HepG2 (cell line): ENCODE measurements around the gene VAPB. TPM values are rescaled to one million over a fixed set of nuclear protein-coding genes. Genes with fewer than 3 reads are reported as not detected.

Experiments
- ATAC-seq: fragments of 200-7000 bp; cut with Tn5 transposase; 3 replicates; pipeline ENCODE4 v1.9.1; 2020; ENCODE audit warnings: mild to moderate bottlenecking, moderate library complexity
- BruUV-seq: library from RNA; stranded (reverse); fragments of 400-500 nt; replicated peaks from 2 replicates; lab custom pipeline; 2021; lab: Mats Ljungman, UMichigan
- CTCF ChIA-PET: fragments of 300-600 bp; formaldehyde crosslinking; extraction: SDS; loops from one replicate; lab custom pipeline; 2021; ENCODE audit warnings: low total read pairs, inconsistent platforms, low intra/inter-chr PET ratio; lab: Yijun Ruan, JAX
- POLR2A ChIA-PET: fragments of 350-600 bp; sonication (Branson Sonifier 250); formaldehyde crosslinking; loops from one replicate; lab custom pipeline; 2020; ENCODE audit warnings: antibody characterized with exemption, inconsistent platforms; lab: Yijun Ruan, JAX
- DNase-seq: peaks from one replicate; pipeline ENCODE4 v3.0.0-alpha.2; 2015; ENCODE audit warnings: low spot score
- FAIRE-seq: peaks from 3 replicates; lab custom pipeline; 2011; peaks lifted over from hg19 to GRCh38; lab: Jason Lieb, UNC
- H2AFZ ChIP-seq: one replicate; pipeline ENCODE4 v1.6.1; 2011; ENCODE audit warnings: low read length, inconsistent platforms
- H3K27ac ChIP-seq: fragments of 300-600 bp; 3 replicates; pipeline ENCODE4 v1.8.0; 2011; ENCODE audit warnings: mixed run types, mild to moderate bottlenecking, mixed read lengths, low read length, inconsistent platforms; ENCODE audit not compliant: insufficient read depth; ENCODE audit errors: extremely low read length
- H3K27me3 ChIP-seq, 2 experiments: fragments of 200-600 bp in 1 of 2; 2 replicates in 1 of 2; 3 replicates in 1 of 2; pipeline versions ENCODE4 v1.6.0 to v1.8.0; 2011; ENCODE audit warnings: low read length in 2 of 2, mild to moderate bottlenecking in 2 of 2, moderate library complexity in 2 of 2, inconsistent platforms in 1 of 2; ENCODE audit not compliant: insufficient read depth in 2 of 2, control insufficient read depth in 1 of 2
- H3K36me3 ChIP-seq, 2 experiments: fragments of 200-600 bp in 1 of 2; replicated peaks in 1 of 2; 2 replicates in 1 of 2; 3 replicates in 1 of 2; pipeline versions ENCODE4 v1.5.1 to v1.8.0; 2011; ENCODE audit warnings: low read length in 2 of 2, inconsistent platforms in 1 of 2; ENCODE audit not compliant: insufficient read depth in 2 of 2, control insufficient read depth in 1 of 2
- H3K4me1 ChIP-seq: 2 replicates; pipeline ENCODE4 v1.5.1; 2012; ENCODE audit warnings: low read length, inconsistent platforms; ENCODE audit not compliant: insufficient read depth
- H3K4me2 ChIP-seq: 2 replicates; pipeline ENCODE4 v1.6.0; 2011; ENCODE audit warnings: low read depth, low read length, inconsistent platforms
- H3K4me3 ChIP-seq, 3 experiments: fragments of 200-600 bp in 1 of 3; sonication (generic), shearing (Covaris generic) in 1 of 3; replicated peaks in 1 of 3; 2 replicates each; pipeline ENCODE4 v1.5.1; 2011 to 2016; ENCODE audit warnings: low read length in 3 of 3, inconsistent platforms in 2 of 3, low read depth in 2 of 3, mild to moderate bottlenecking in 2 of 3, control low read depth in 1 of 3, mixed read lengths in 1 of 3; ENCODE audit not compliant: insufficient read depth in 1 of 3
- H3K79me2 ChIP-seq: one replicate; pipeline ENCODE4 v1.6.1; 2011; ENCODE audit warnings: low read length, inconsistent platforms; ENCODE audit not compliant: insufficient read depth
- H3K9ac ChIP-seq: 2 replicates; pipeline ENCODE4 v1.6.0; 2011; ENCODE audit warnings: mild to moderate bottlenecking, low read depth, low read length, inconsistent platforms; ENCODE audit not compliant: insufficient read depth
- H3K9me3 ChIP-seq: 2 replicates; pipeline ENCODE4 v1.5.1; 2012; ENCODE audit warnings: mild to moderate bottlenecking, low read length
- H4K20me1 ChIP-seq: 2 replicates; pipeline ENCODE4 v1.6.0; 2011; ENCODE audit warnings: inconsistent platforms, mild to moderate bottlenecking, low read length, moderate library complexity; ENCODE audit not compliant: insufficient read depth
- RBM22 ChIP-seq: fragments of 200-400 bp; formaldehyde crosslinking; optimal IDR thresholded peaks from 2 replicates; pipeline ENCODE3; 2017; ENCODE audit warnings: mild to moderate bottlenecking, low read length, moderate library complexity
- REST ChIP-seq, 2 experiments: IDR thresholded peaks; 2 replicates each; pipeline ENCODE4 v1.6.1; 2011 to 2012; ENCODE audit warnings: low read length in 2 of 2, borderline replicate concordance in 1 of 2, low read depth in 1 of 2, mild to moderate bottlenecking in 1 of 2, moderate library complexity in 1 of 2
- SSRP1 ChIP-seq: IDR thresholded peaks from 2 replicates; pipeline ENCODE4 v1.6.1; 2016; ENCODE audit warnings: control low read depth
- ZBTB46 ChIP-seq: sonication (generic); formaldehyde crosslinking; IDR thresholded peaks from 2 replicates; pipeline ENCODE4 v1.4.0; 2020; ENCODE audit warnings: mild to moderate bottlenecking, missing genetic modification reagents, borderline replicate concordance
- WGBS: methylation state at CpG from one replicate; pipeline ENCODE4 v1.1.6; 2017; ENCODE audit warnings: low lambda C conversion rate; 5-methylcytosine and 5-hydroxymethylcytosine counted together
- in situ Hi-C: cut with HindIII; loops from 2 replicates; pipeline ENCODE4 v1.10.0; 2017; ENCODE audit warnings: low pct_unique_long_range_greater_than_20kb; ENCODE audit not compliant: extremely low pct_ligation_motif_present
- intact Hi-C: fragments of 100-400 bp; cut with micrococcal nuclease; formaldehyde crosslinking; loops from one replicate; pipeline ENCODE4 v1.10.0; 2022; ENCODE audit not compliant: unreplicated experiment
- polyA plus RNA-seq, 8 experiments: library from polyadenylated mRNA; depleted of rRNA in 3 of 8; stranded (reverse) in 7 of 8; unstranded in 1 of 8; fragments of >200 nt; fragmentation: Illumina TruSeq in 4 of 8; extraction: Trizol in 4 of 8; gene quantifications; 2 replicates each; pipeline versions ENCODE4 v1.2.1 to v1.2.3, GENCODE V29; 2011 to 2016; ENCODE audit warnings: low read depth in 4 of 8, missing spikeins in 1 of 8, mixed read lengths in 1 of 8; ENCODE audit not compliant: insufficient read depth in 1 of 8
- total RNA-seq, 5 experiments: library from RNA; depleted of rRNA; stranded (reverse); fragments of >200 nt; fragmentation: Illumina TruSeq; extraction: Trizol; gene quantifications; 2 replicates each; pipeline ENCODE4 v1.2.3, GENCODE V29; 2016; ENCODE audit warnings: low read depth in 1 of 5

Gene VAPB
- total and polyA plus RNA-seq, 2 of the 13 experiments (the other 11 are each of a cell fraction or from before 2014, with no cell fraction given), result 18.6 to 48.5 TPM

DNA sequence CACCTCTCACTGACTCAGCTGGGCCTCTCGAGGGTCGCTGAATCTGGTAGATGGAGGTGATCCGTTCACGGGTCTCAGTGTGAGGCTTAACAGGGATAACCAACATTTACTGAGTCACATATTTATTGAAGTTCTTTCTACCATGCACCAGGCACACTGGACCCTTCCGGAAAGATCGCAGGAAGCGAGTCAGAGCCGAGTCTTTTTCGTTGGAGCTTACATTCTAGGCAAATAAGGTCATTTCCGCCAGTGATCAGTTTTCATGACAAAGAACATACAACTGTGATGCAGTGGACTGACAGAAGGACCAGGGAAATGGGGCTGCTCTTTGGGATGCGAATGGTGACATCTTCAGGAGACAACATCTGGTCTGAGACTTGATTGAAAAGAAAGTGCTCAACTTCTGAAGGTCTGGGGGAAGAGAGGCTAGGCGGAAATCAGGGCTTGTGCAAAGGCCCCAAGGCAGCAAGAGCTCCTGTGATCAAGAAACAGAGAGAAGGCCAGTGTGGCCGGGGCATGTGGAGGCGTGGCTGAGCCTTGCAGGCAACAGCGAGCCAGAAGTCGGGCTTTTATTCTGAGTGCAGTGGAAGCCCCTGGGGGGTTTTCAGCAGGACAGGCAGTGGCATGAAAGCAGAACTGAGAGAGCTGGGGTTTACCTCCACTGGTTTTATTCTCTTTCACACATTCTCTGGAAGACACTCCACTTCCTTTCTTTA is 69.5 kb downstream of the VAPB start:
- intact Hi-C loops (no loop called here), in situ Hi-C loops (no loop called here)
- WGBS, result 76% methylated on average over 16 of the region's 16 CpGs
- H3K36me3 ChIP-seq, result no peaks in the 10 kb centered on the region
- no peak overlapping the region for H2AFZ ChIP-seq
- H4K20me1 ChIP-seq, result no peaks in the 10 kb centered on the region
- H3K27ac ChIP-seq, result no peak overlapping the region
- no peaks in the 10 kb centered on the region for H3K79me2 ChIP-seq
- no peak overlapping the region for H3K4me3 ChIP-seq
- no peaks in the 10 kb centered on the region for H3K27me3 ChIP-seq
- CTCF ChIA-PET, result no interaction called here
- POLR2A ChIA-PET, result no interaction called here
- no peak overlapping the region for H3K4me2 ChIP-seq
- peaks cover 8% of the 10 kb centered on the region; the same call in 1 of the 2 replicates for H3K9me3 ChIP-seq
- H3K9ac ChIP-seq, result no peak overlapping the region
- FAIRE-seq (no peak), DNase-seq (no peak), ATAC-seq (no peak)
- no peak for TF ChIP-seq REST (IDR thresholded peaks at IDR 0.05; ENCODE audit: borderline replicate concordance in 1 of 2, low read depth in 1 of 2, low read length in 2 of 2)
- peak; percentile 77 for TF ChIP-seq RBM22
- no peak for TF ChIP-seq SSRP1 (CRISPR knock-in tag)
- no peak for TF ChIP-seq ZBTB46 (CRISPR knock-in tag)
- H3K4me1 ChIP-seq, result no peaks in the 10 kb centered on the region
- BruUV-seq, result no TSS peak
